SK-N-SH treated with all-trans-retinoic acid at 6 μM for 48 hours (cell line): Measurements from ENCODE around the gene RGS19.

Experiments used
- ARNTL ChIP-seq: fragments of 450-650 bp; formaldehyde crosslinking; IDR thresholded peaks from 2 replicates; pipeline ENCODE4 v1.5.0; 2020; ENCODE audit warnings: low read depth, mild to moderate bottlenecking, moderate library complexity, borderline replicate concordance
- CSDC2 ChIP-seq: fragments of 250-450 bp; sonication (Bioruptor Pico); IDR thresholded peaks from 2 replicates; pipeline ENCODE4 v1.5.0; 2020; ENCODE audit warnings: mild to moderate bottlenecking, moderate library complexity
- CSRNP3 ChIP-seq: fragments of 250-450 bp; sonication (Bioruptor Pico); IDR thresholded peaks from 2 replicates; pipeline ENCODE4 v1.5.1; 2021; ENCODE audit warnings: mild to moderate bottlenecking, moderate library complexity
- ESRRG ChIP-seq: fragments of 250-450 bp; sonication (Bioruptor Pico); IDR thresholded peaks from 2 replicates; pipeline ENCODE4 v1.6.1; 2021; ENCODE audit warnings: mild to moderate bottlenecking
- PATZ1 ChIP-seq: fragments of 250-450 bp; sonication (Bioruptor Pico); IDR thresholded peaks from 2 replicates; pipeline ENCODE4 v1.8.0; 2020; ENCODE audit warnings: mild to moderate bottlenecking, moderate library complexity, borderline replicate concordance
- PPARA ChIP-seq: fragments of 250-450 bp; sonication (Bioruptor Pico); IDR thresholded peaks from 2 replicates; pipeline ENCODE4 v1.5.0; 2020; ENCODE audit warnings: mild to moderate bottlenecking, borderline replicate concordance
- ZNF8 ChIP-seq: fragments of 450-650 bp; formaldehyde crosslinking; IDR thresholded peaks from 2 replicates; pipeline ENCODE4 v1.5.0; 2020; ENCODE audit warnings: mild to moderate bottlenecking, moderate library complexity
- TF ChIP-seq, protein P1 (sequence below): fragments of 250-450 bp; sonication (Bioruptor Pico); IDR thresholded peaks from 2 replicates; pipeline ENCODE4 v1.5.0; 2020; ENCODE audit warnings: mild to moderate bottlenecking, moderate library complexity
- TF ChIP-seq, protein P2 (sequence below): fragments of 250-450 bp; sonication (Bioruptor Pico); IDR thresholded peaks from 2 replicates; pipeline ENCODE4 v1.8.0; 2021; ENCODE audit warnings: low read depth, mild to moderate bottlenecking, moderate library complexity, borderline replicate concordance
- TF ChIP-seq, protein P3 (sequence below): fragments of 250-450 bp; sonication (Bioruptor Pico); IDR thresholded peaks from 2 replicates; pipeline ENCODE4 v1.5.1; 2020; ENCODE audit warnings: low read depth, mild to moderate bottlenecking, moderate library complexity

GRCh38 chr20:64112691-64113443, 33.5 kb upstream of the RGS19 start:
- TF ChIP-seq, protein P1, sequence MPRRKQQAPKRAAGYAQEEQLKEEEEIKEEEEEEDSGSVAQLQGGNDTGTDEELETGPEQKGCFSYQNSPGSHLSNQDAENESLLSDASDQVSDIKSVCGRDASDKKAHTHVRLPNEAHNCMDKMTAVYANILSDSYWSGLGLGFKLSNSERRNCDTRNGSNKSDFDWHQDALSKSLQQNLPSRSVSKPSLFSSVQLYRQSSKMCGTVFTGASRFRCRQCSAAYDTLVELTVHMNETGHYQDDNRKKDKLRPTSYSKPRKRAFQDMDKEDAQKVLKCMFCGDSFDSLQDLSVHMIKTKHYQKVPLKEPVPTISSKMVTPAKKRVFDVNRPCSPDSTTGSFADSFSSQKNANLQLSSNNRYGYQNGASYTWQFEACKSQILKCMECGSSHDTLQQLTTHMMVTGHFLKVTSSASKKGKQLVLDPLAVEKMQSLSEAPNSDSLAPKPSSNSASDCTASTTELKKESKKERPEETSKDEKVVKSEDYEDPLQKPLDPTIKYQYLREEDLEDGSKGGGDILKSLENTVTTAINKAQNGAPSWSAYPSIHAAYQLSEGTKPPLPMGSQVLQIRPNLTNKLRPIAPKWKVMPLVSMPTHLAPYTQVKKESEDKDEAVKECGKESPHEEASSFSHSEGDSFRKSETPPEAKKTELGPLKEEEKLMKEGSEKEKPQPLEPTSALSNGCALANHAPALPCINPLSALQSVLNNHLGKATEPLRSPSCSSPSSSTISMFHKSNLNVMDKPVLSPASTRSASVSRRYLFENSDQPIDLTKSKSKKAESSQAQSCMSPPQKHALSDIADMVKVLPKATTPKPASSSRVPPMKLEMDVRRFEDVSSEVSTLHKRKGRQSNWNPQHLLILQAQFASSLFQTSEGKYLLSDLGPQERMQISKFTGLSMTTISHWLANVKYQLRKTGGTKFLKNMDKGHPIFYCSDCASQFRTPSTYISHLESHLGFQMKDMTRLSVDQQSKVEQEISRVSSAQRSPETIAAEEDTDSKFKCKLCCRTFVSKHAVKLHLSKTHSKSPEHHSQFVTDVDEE (CRISPR knock-in tag) = no peak
- TF ChIP-seq CSRNP3 (no peak), PATZ1 (CRISPR knock-in tag) (no peak), ESRRG (CRISPR knock-in tag) (no peak), ZNF8 (no peak), CSDC2 (CRISPR knock-in tag) (no peak), ARNTL (CRISPR knock-in tag) (no peak), PPARA (CRISPR knock-in tag) (no peak)
- TF ChIP-seq, protein P2, sequence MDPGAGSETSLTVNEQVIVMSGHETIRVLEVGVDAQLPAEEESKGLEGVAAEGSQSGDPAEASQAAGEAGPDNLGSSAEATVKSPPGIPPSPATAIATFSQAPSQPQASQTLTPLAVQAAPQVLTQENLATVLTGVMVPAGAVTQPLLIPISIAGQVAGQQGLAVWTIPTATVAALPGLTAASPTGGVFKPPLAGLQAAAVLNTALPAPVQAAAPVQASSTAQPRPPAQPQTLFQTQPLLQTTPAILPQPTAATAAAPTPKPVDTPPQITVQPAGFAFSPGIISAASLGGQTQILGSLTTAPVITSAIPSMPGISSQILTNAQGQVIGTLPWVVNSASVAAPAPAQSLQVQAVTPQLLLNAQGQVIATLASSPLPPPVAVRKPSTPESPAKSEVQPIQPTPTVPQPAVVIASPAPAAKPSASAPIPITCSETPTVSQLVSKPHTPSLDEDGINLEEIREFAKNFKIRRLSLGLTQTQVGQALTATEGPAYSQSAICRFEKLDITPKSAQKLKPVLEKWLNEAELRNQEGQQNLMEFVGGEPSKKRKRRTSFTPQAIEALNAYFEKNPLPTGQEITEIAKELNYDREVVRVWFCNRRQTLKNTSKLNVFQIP (CRISPR knock-in tag) = no peak
- TF ChIP-seq, protein P3, sequence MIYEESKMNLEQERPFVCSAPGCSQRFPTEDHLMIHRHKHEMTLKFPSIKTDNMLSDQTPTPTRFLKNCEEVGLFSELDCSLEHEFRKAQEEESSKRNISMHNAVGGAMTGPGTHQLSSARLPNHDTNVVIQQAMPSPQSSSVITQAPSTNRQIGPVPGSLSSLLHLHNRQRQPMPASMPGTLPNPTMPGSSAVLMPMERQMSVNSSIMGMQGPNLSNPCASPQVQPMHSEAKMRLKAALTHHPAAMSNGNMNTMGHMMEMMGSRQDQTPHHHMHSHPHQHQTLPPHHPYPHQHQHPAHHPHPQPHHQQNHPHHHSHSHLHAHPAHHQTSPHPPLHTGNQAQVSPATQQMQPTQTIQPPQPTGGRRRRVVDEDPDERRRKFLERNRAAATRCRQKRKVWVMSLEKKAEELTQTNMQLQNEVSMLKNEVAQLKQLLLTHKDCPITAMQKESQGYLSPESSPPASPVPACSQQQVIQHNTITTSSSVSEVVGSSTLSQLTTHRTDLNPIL = no peak
